GM18858 (cell line): ENCODE data around the gene MPDZ.
"Not testable (repeated sequence)": the region's sequence is repeated elsewhere in the genome, so short reads cannot be mapped to it uniquely, and the experiment has no call there.

ENCODE experiments used
- ATAC-seq: cut with Tn5 transposase; IDR thresholded peaks from one replicate; pipeline ENCODE4 v1.9.1; 2021; ENCODE audit not compliant: unreplicated experiment

Gene MPDZ

GRCh38 chr9:13266167-13266566, 13.3 kb downstream of the MPDZ start:
- no peak for ATAC-seq

DNA sequence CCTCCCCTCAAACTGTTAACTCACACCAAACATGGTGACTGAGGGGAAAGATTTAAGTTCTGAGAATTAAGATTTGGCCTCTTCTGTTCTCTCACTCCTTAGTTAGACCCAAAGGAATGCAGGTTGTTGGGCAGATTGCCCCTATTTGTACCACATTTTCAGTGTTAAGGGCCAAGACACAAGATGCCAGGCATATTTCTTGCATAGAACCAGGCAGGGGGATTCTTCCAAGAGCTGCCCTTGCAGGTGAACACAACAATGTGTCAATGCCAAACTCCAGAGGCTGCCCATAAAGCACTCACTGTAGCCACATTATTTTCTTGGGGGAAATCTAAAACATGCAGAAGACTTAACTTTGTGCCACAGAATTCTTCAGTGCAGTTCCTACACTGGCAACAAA, 14.7 kb downstream of the MPDZ start:
- no peak for ATAC-seq

DNA sequence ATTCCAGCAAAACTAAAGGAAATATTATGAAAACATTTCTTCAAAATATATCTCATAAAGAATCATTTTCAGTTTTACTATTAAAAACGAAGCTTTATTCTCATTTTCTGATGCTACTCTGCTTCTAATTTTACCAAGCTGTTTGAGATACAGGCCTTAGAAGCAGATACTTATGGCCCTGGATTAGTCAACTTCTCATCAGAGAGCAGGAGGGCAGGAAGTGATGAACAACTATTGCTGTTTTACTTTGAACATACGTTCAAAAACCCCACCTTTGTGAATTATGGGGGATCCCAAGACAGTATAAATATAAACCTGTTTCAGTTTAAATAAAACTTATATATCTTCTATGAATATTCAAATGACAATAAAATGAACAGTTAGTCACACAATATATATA, 16.0 kb downstream of the MPDZ start:
- ATAC-seq: no peak

GRCh38 chr9:13252852-13253251, 26.6 kb downstream of the MPDZ start:
- no peak for ATAC-seq

DNA sequence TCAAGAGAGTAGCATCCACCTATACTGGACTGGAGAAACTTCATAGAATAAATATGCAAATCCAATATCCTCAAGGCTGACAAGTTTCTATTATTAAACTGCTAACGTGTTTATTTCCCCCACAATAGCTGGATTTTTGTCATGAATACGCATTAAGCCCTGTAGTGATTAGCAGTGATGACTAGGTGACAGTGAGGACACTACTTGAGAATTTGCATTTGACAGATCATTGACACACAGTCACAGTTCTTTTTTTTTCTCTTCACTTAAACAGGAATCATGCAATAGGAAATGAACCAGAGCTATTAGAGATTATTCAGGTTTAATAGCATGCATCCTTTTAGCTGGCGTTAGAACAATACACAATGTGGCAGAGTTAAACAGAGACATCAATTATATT, 35.3 kb downstream of the MPDZ start:
- no peak for ATAC-seq

GRCh38 chr9:13241283-13241682, 38.2 kb downstream of the MPDZ start:
- ATAC-seq: no peak

- no peak for ATAC-seq
Measured at GRCh38 chr9:13239660-13240059, 39.8 kb downstream of the MPDZ start.

- ATAC-seq: no peak
Measured at GRCh38 chr9:13239208-13239607, 40.3 kb downstream of the MPDZ start.

DNA sequence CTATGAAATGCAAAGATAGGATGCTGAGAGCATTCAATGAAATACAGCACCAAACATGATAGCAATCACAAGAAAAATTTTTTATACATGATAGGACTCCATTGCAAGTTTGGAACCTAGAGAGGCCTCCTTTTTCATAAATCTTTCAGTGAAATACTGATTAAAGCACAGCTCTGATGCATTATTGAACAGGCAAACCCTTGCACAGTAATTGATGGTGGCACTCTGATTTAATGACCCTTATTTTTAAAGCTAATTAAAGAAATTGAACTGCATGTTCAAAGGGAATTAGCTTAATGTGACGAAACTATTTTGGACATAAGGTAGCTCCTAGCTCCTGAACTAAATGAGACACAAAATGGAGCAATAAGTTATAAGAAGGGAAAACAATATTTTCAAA, 44.6 kb downstream of the MPDZ start:
- no peak for ATAC-seq

DNA sequence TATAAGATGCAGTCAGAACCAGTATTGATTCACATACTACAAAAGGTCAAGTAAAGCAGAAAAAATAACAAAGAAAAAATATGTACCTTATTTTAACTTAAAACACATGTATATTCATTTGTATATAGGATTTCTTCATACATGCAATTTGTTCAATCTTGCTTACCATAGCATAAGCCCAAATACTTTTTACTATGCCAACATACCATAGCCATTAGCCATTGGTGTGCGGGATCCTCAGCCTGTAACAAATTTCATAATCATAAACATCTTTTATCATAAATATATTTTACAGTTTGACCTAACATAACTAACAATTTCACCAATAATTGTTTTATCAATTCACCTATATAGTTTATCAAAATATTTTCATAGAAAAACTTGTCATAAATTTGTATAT, 51.1 kb downstream of the MPDZ start:
- ATAC-seq: no peak

GRCh38 chr9:13224366-13224765, 55.1 kb downstream of the MPDZ start:
- no peak for ATAC-seq

- ATAC-seq: not testable (repeated sequence)
Measured at GRCh38 chr9:13222733-13223132, 56.8 kb downstream of the MPDZ start.

GRCh38 chr9:13221741-13222140, 57.8 kb downstream of the MPDZ start:
- no peak for ATAC-seq

DNA sequence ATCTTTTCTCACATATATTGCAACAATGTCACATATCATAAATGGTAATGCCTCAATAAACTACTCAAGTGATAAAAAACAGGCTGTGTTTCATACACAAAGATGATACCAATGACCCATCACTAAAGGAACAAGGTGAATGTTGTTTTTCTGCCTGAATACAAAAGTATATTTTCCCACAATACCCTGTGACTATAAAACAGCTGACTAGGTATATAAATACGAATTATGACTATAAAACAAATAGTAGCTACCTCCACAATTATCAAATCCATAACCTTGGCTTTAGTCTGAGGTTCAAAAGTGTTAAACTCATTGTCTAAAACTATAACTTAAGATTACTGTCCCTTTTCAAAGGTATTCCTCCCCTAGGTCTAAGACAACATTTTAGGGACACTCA, 58.7 kb downstream of the MPDZ start:
- no peak for ATAC-seq

GRCh38 chr9:13215791-13216554, 63.5 kb downstream of the MPDZ start:
- ATAC-seq: no peak

- ATAC-seq: no peak
Measured at GRCh38 chr9:13213998-13214397, 65.5 kb downstream of the MPDZ start.

- ATAC-seq: no peak
Measured at GRCh38 chr9:13213337-13213736, 66.2 kb downstream of the MPDZ start.

- ATAC-seq: no peak
Measured at GRCh38 chr9:13210306-13210705, 69.2 kb downstream of the MPDZ start.

DNA sequence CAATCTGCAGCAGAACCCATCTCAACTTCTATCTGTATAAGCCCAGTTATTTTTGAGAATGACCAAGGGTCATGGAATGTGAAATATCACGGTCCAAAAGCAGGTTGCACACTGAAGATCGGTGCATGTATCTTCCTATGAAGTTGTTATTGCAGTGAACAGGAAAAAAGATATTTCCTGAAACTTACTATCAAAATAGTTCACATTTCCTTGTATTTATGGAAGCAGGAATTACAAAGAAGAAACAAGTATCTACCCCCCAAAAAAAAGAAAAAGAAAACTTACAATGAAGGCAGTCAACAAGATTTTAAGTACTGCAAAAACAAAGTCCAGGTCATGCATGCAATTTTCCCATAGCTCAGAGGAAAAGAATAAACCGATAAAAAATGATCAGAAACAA, 70.0 kb downstream of the MPDZ start:
- ATAC-seq: no peak

- ATAC-seq: no peak
Measured at GRCh38 chr9:13205824-13206223, 73.7 kb downstream of the MPDZ start.

- ATAC-seq: no peak
Measured at GRCh38 chr9:13190040-13190439, 89.5 kb downstream of the MPDZ start.

- no peak for ATAC-seq
Measured at GRCh38 chr9:13189362-13189761, 90.1 kb downstream of the MPDZ start.

- ATAC-seq: no peak
Measured at GRCh38 chr9:13186774-13187173, 92.7 kb downstream of the MPDZ start.
